ENCODE measurements around the gene LDLRAD2.

DNA sequence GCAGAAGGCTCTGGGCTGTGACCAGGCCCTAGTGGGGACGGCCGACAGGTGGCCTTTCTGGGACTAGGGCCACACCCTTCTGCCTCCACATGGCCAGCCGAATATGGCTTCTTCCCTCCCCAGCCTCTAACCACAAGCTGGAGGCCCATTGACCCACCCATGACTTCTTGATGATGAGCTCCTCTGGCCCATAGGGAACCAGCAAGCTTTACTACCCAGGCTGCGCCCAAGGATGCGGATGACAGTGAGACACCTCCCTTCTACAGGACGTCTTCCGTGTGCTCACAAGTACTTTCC is 41.0 kb downstream of the LDLRAD2 start:
- TF ChIP-seq, protein P1, sequence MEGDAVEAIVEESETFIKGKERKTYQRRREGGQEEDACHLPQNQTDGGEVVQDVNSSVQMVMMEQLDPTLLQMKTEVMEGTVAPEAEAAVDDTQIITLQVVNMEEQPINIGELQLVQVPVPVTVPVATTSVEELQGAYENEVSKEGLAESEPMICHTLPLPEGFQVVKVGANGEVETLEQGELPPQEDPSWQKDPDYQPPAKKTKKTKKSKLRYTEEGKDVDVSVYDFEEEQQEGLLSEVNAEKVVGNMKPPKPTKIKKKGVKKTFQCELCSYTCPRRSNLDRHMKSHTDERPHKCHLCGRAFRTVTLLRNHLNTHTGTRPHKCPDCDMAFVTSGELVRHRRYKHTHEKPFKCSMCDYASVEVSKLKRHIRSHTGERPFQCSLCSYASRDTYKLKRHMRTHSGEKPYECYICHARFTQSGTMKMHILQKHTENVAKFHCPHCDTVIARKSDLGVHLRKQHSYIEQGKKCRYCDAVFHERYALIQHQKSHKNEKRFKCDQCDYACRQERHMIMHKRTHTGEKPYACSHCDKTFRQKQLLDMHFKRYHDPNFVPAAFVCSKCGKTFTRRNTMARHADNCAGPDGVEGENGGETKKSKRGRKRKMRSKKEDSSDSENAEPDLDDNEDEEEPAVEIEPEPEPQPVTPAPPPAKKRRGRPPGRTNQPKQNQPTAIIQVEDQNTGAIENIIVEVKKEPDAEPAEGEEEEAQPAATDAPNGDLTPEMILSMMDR (IDR thresholded peaks at IDR 0.05) = no peak
- TF ChIP-seq POLR2A (IDR thresholded peaks at IDR 0.05) = no peak

Measured in thyroid gland (tissue), 4 donors.